ENCODE results near the gene TLX3. TPM values are rescaled to one million over a fixed set of nuclear protein-coding genes. Genes with fewer than 3 reads are reported as not detected.

Gene TLX3
- total and polyA plus RNA-seq, 2 of the 8 experiments (the other 6 are each of a cell fraction or from before 2014, with no cell fraction given): not detected

DNA sequence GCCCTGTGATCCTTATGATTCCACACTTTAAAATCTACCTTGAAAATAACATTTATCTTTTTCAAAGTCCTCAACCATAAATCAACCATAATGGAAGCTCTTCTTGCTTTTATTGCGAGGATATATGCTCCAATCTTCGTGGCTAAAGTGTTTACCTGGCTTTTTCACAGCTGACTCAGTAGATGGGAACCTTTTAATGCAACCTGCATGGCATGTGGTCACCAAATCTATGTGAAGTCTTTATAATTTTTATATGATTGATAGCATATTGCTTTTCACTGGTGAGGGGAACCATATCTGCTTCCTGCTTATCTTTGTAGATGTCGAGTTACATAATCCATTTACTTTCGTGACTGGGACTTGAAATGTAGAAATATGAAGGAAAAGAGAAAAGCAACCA lies 47.1 kb upstream of the TLX3 start:
- no peak overlapping the region for H4K91ac ChIP-seq (replicated peaks; ENCODE audit: insufficient read length, low read length)
- no peaks in the 10 kb centered on the region for H3K23me2 ChIP-seq (ENCODE audit: low read depth, low read length)
- H3K27me3 ChIP-seq (replicated peaks in 1 of 4; ENCODE audit: control insufficient read depth in 3 of 4, extremely low read depth in 1 of 4, insufficient read depth in 3 of 4, low read length in 3 of 4): no peaks in the 10 kb centered on the region
- H2AFZ ChIP-seq (ENCODE audit: low read length): no peak overlapping the region
- H4K20me1 ChIP-seq (replicated peaks in 1 of 2; ENCODE audit: control insufficient read depth in 1 of 2, insufficient read depth in 2 of 2, low read length in 2 of 2): no peaks in the 10 kb centered on the region
- H3K9me3 ChIP-seq (ENCODE audit: insufficient read depth in 2 of 2, low read depth in 1 of 2, low read length in 1 of 2): no peaks in the 10 kb centered on the region
- no peak overlapping the region for H3K4ac ChIP-seq (replicated peaks; ENCODE audit: insufficient read length, low read depth, low read length)
- no peaks in the 10 kb centered on the region for H3K36me3 ChIP-seq (ENCODE audit: control insufficient read depth in 2 of 4, insufficient read depth in 4 of 4, low read length in 3 of 4)
- no peak for FAIRE-seq
- no peak overlapping the region for H2BK20ac ChIP-seq (ENCODE audit: low read length)
- H2BK15ac ChIP-seq (ENCODE audit: low read length): no peak overlapping the region
- H3K27ac ChIP-seq (ENCODE audit: low read depth, low read length): no peak overlapping the region
- H3K18ac ChIP-seq (ENCODE audit: extremely low read depth, low read length): no peak overlapping the region
- no peak overlapping the region for H3K4me2 ChIP-seq (ENCODE audit: insufficient read depth in 1 of 2, low read depth in 2 of 2, low read length in 2 of 2)
- 94% methylated on average over 4 of the region's 4 CpGs; no CpG with 5 or more reads in 1 of the 2 experiments for WGBS, 2 experiments (ENCODE audit: extremely low coverage in 1 of 2, insufficient coverage in 1 of 2, insufficient read length in 1 of 2, insufficient replicate concordance in 2 of 2, low coverage in 1 of 2, low lambda C conversion rate in 2 of 2, missing lambda C conversion rate in 1 of 2)
- no peak overlapping the region for H2BK12ac ChIP-seq (ENCODE audit: low read depth, low read length)
- H3K14ac ChIP-seq (ENCODE audit: insufficient read length): no peak overlapping the region
- no peaks in the 10 kb centered on the region for H3K79me2 ChIP-seq (ENCODE audit: control insufficient read depth in 1 of 2, insufficient read depth in 2 of 2, low read length in 2 of 2)
- no peaks in the 10 kb centered on the region for H3K79me1 ChIP-seq (ENCODE audit: low read depth, low read length)
- H3K56ac ChIP-seq (replicated peaks; ENCODE audit: insufficient read length, low read depth, low read length): no peak overlapping the region
- no peak overlapping the region for H3K9ac ChIP-seq (replicated peaks in 1 of 4; ENCODE audit: extremely low read depth in 1 of 4, low read depth in 3 of 4, low read length in 3 of 4)
- POLR2A ChIA-PET (ENCODE audit: partially characterized antibody): interaction anchor here (0.9 kb wide), 1 partner anchor 26 kb away, joined by 3 read pairs; no protein-coding TSS in a partner anchor
- no peak overlapping the region for H3K4me3 ChIP-seq (ENCODE audit: extremely low read depth in 1 of 4, insufficient read depth in 2 of 4, low read depth in 3 of 4, low read length in 4 of 4)
- no peak overlapping the region for H4K5ac ChIP-seq (ENCODE audit: insufficient read length, low read depth, low read length)
- no peaks in the 10 kb centered on the region for H3K4me1 ChIP-seq (replicated peaks in 1 of 4; ENCODE audit: control insufficient read depth in 3 of 4, insufficient read depth in 4 of 4, low read length in 3 of 4)
- H2BK120ac ChIP-seq (replicated peaks; ENCODE audit: low read depth, low read length): no peak overlapping the region
- H3K23ac ChIP-seq (ENCODE audit: insufficient read length): no peak overlapping the region
- H2BK5ac ChIP-seq (ENCODE audit: low read depth, low read length): no peak overlapping the region
- H2AK5ac ChIP-seq (ENCODE audit: low read depth, low read length): no peak overlapping the region
- CTCF ChIA-PET (ENCODE audit: partially characterized antibody): interaction anchor here (1.0 to 4.1 kb wide), 3 partner anchors 10 to 80 kb away, joined by 4 to 25 read pairs (median 11); no protein-coding TSS in a partner anchor
- H4K8ac ChIP-seq (ENCODE audit: extremely low read depth, insufficient read depth, low read length): no peak overlapping the region
- DNase-seq (ENCODE audit: low read depth in 1 of 2, low spot score in 2 of 2): no peak
- TF ChIP-seq YY1 (IDR thresholded peaks at IDR 0.05; ENCODE audit: low read depth, low read length) (no peak), KDM4A (IDR thresholded peaks at IDR 0.05; ENCODE audit: low read depth, low read length, severe bottlenecking) (no peak), KDM5A (IDR thresholded peaks at IDR 0.05; ENCODE audit: low read length) (no peak), TBP (IDR thresholded peaks at IDR 0.05; ENCODE audit: low read depth, low read length) (no peak)

Data from H1 (cell line).